Brain microvascular endothelial cell (primary cell): ENCODE data around the gene GBP6.
"Not testable (repeated sequence)": the region's sequence is repeated elsewhere in the genome, so short reads cannot be mapped to it uniquely, and the experiment has no call there.

Source experiments
- DNase-seq: peaks from one replicate; pipeline ENCODE4 v3.0.0-alpha.2; 2020
- H3K27ac ChIP-seq: fragments of 250-450 bp; sonication (Bioruptor Pico); 2 replicates; pipeline ENCODE4 v1.5.1; 2020; ENCODE audit warnings: mild to moderate bottlenecking, moderate library complexity
- H3K27me3 ChIP-seq: fragments of 250-450 bp; sonication (Bioruptor Pico); replicated peaks from 2 replicates; pipeline ENCODE4 v1.5.1; 2020; ENCODE audit warnings: mild to moderate bottlenecking
- H3K36me3 ChIP-seq: fragments of 250-450 bp; sonication (Bioruptor Pico); replicated peaks from 2 replicates; pipeline ENCODE4 v1.5.1; 2020; ENCODE audit warnings: mild to moderate bottlenecking
- H3K4me3 ChIP-seq: 2 replicates; pipeline ENCODE4 v1.5.1; 2011; ENCODE audit warnings: low read depth, mild to moderate bottlenecking, control low read depth, low read length, moderate library complexity
- CTCF ChIP-seq: IDR thresholded peaks from 2 replicates; pipeline ENCODE4 v1.5.1; 2011; ENCODE audit warnings: low read depth, mild to moderate bottlenecking, moderate library complexity, low read length, control low read depth, inconsistent platforms; ENCODE audit errors: missing control alignments
- in situ Hi-C: cut with HindIII; loops from 2 replicates; pipeline ENCODE4 v1.10.0; 2017; ENCODE audit warnings: low sequenced_read_pairs, low pct_ligation_motif_present

Gene GBP6

DNA sequence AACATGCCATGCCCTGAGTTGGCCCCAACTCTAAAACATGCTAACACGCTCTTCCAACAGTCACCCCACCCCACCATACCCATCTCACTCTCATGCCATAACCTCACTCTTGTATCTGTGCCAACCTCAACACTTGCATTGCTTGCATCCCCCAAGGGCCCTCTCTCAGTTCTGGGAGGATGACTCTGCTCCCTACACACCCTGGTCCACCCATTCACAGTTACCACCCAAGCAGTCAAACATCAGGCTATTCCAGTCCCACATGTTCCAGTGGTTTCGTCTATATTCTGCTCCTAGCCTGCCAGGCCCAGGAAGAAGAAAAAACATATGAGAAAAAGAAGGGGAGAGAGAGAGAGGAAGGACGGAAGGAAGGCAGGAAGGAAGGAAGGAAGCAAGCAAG, 31.0 kb downstream of the GBP6 start:
- Histone ChIP-seq H3K27ac (no peak overlapping the region), H3K36me3 (no peaks in the 10 kb centered on the region), H3K27me3 (no peaks in the 10 kb centered on the region), H3K4me3 (no peak overlapping the region)
- DNase-seq, result no peak
- in situ Hi-C loops, result no loop called here
- TF ChIP-seq CTCF, result no peak

DNA sequence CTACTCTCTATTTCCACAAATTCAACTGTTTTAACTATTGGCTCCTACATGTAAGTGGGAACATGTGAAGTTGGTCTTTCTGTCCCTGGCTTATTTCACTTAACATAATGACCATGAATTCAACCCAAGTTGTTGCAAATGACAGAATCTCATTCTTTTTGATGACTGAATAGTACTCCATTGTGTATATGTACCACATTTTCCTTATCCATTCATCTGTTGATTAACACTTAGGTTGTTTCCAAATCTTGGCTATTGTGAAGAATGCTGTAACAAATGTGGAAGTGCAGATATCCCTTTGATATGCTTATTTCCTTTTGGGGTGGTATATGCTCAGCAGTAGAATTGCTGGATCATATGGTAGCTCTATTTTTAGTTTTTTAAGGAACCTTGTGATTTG, 33.0 kb downstream of the GBP6 start:
- in situ Hi-C loops, result no loop called here
- no peak for TF ChIP-seq CTCF
- no peaks in the 10 kb centered on the region for H3K27me3 ChIP-seq
- no peak for DNase-seq
- no peak overlapping the region for H3K27ac ChIP-seq
- no peaks in the 10 kb centered on the region for H3K36me3 ChIP-seq
- H3K4me3 ChIP-seq, result no peak overlapping the region

DNA sequence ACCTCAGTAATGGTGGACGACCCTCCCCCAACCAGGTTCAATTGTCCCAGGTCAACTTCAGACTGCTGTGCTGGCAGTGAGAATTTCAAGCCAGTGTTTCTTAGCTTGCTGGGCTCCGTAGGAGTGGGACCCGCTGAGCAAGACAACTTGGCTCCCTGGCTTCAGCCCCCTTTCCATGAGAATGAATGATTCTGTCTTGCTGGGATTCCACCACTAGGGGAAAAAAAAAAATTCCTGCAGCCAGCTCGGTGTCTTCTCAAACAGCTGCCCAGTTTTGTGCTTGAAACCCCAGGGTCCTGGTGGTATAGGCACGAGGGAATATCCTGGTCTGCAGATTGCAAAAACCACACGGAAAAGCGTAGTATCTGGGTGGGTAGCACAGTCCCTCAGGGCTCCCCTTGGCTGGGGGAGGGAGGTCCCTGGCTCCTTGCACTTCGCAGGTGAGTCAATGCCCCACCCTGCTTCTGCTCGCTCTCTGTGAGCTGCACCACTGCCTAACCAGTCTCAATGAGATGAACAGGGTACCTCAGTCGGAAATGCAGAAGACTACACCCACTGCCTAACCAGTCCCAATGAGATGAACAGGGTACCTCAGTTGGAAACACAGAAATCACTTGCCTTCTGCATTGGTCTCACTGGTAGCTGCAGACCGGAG, 41.5 kb downstream of the GBP6 start:
- Histone ChIP-seq H3K27me3 (no peaks in the 10 kb centered on the region), H3K36me3 (no peaks in the 10 kb centered on the region)
- in situ Hi-C loops, result no loop called here

DNA sequence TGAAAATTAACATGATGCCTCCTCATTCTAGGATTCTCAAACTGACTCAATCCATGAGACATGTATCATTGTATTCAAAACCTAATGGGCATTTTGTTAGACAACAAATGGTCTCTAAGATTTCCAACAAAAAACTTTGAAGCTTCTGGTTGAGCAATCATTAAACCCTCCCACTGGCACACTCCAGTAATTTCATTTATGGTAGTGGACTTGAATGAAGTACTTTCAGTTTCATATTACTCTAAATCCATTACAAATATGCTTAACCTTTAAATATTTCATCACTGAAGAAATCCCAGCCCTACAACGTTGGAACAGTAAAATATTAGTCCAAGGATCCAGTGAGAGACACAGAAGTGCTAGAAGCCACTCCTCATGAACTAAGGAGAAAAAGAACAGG, 43.5 kb downstream of the GBP6 start:
- Histone ChIP-seq H3K4me3 (no peak overlapping the region), H3K27me3 (no peaks in the 10 kb centered on the region), H3K36me3 (no peaks in the 10 kb centered on the region), H3K27ac (no peak overlapping the region)
- DNase-seq, result no peak
- in situ Hi-C loops, result no loop called here
- TF ChIP-seq CTCF, result no peak

More for the DNA sequence above, 41.5 kb downstream of the GBP6 start:
- no peak overlapping the region for H3K4me3 ChIP-seq
- TF ChIP-seq CTCF, result no peak
- no peak for DNase-seq
- H3K27ac ChIP-seq, result no peak overlapping the region

- H3K27me3 ChIP-seq, DNase-seq, H3K4me3 ChIP-seq, H3K36me3 ChIP-seq, in situ Hi-C loops, H3K27ac ChIP-seq: not testable (repeated sequence)
Measured at GRCh38 chr1:89407768-89408167, 43.9 kb downstream of the GBP6 start.

DNA sequence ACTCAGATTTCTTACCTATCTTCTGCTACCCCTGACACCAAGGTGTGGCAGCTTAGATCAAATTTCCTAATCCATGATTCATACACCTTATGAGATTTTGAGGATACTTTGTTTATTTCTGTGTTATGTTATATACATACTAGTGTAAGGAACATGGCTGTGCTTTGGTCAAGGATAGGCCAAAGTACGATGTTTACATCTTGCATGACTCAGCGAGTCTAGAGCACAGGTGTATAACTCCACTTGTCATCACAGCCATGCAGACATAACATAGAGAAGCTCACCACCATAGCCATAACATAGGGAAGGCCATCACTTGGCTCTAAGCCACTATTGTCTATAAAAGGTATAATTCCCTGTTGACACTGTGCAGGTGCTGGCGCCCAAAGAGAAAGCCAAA, 61.2 kb downstream of the GBP6 start:
- H3K27me3 ChIP-seq, result no peaks in the 10 kb centered on the region

More for the DNA sequence above, 61.2 kb downstream of the GBP6 start:
- in situ Hi-C loops, result no loop called here
- H3K36me3 ChIP-seq, result no peaks in the 10 kb centered on the region
- no peak overlapping the region for H3K4me3 ChIP-seq
- no peak for TF ChIP-seq CTCF
- no peak for DNase-seq
- no peak overlapping the region for H3K27ac ChIP-seq
